ENCODE data around the gene GLI3. TPM values are rescaled to one million over a fixed set of nuclear protein-coding genes. Genes with fewer than 3 reads are reported as not detected.

GLI3 gene
- total RNA-seq, 1 experiment from 2014 or later, result not detected

- intact Hi-C loops (cut with micrococcal nuclease; ENCODE audit: unreplicated experiment), result no loop called here
- peaks cover 98% of the 10 kb centered on the region for H3K27me3 ChIP-seq (ENCODE audit: insufficient read depth, low read depth)
- ChIA-PET POLR2A (ENCODE audit: unreplicated experiment) (no interaction called here), CTCF (no interaction called here)
- H3F3A ChIP-seq (ENCODE audit: insufficient read depth, low read depth), result no peaks in the 10 kb centered on the region
- no peak for DNase-seq
- no TSS peak for BruUV-seq (replicated peaks)
- no peaks in the 10 kb centered on the region for H3K9me3 ChIP-seq (ENCODE audit: insufficient read depth, low read depth)
- H3K9me2 ChIP-seq (ENCODE audit: insufficient read depth), result no peaks in the 10 kb centered on the region
- H3K4me3 ChIP-seq, result no peak overlapping the region
- H3K79me2 ChIP-seq (ENCODE audit: low read depth), result no peaks in the 10 kb centered on the region
- no peak overlapping the region for H3K4me2 ChIP-seq
- H4K20me1 ChIP-seq (ENCODE audit: insufficient read depth), result no peaks in the 10 kb centered on the region
- H3K4me1 ChIP-seq (replicated peaks; ENCODE audit: insufficient read depth), result no peaks in the 10 kb centered on the region
- H3K27ac ChIP-seq, result no peak overlapping the region
- no peak for TF ChIP-seq CTCF (conservative IDR thresholded peaks at IDR 0.05)
- TF ChIP-seq EZH2 (IDR thresholded peaks at IDR 0.05; ENCODE audit: low read depth), result no peak
- H2AFZ ChIP-seq, result no peak overlapping the region
- H3K36me3 ChIP-seq (ENCODE audit: low read depth), result no peaks in the 10 kb centered on the region
Measured at GRCh38 chr7:42076870-42077269, 160.1 kb downstream of the GLI3 start.

- H3K36me3 ChIP-seq (ENCODE audit: low read depth), result no peaks in the 10 kb centered on the region
- no peaks in the 10 kb centered on the region for H3K9me2 ChIP-seq (ENCODE audit: insufficient read depth)
- no peaks in the 10 kb centered on the region; the same call in 1 of the 2 replicates for H3K9me3 ChIP-seq (ENCODE audit: insufficient read depth, low read depth)
- CTCF ChIA-PET, result no interaction called here
- H2AFZ ChIP-seq, result no peak overlapping the region
- POLR2A ChIA-PET (ENCODE audit: unreplicated experiment), result no interaction called here
- no TSS peak for BruUV-seq (replicated peaks)
- DNase-seq, result no peak
- no peak overlapping the region for H3K27ac ChIP-seq
- no peak overlapping the region for H3K4me3 ChIP-seq
- no peak overlapping the region for H3K4me2 ChIP-seq
- H3F3A ChIP-seq (ENCODE audit: insufficient read depth, low read depth), result no peaks in the 10 kb centered on the region
- intact Hi-C loops (cut with micrococcal nuclease; ENCODE audit: unreplicated experiment), result no loop called here
- TF ChIP-seq CTCF (conservative IDR thresholded peaks at IDR 0.05) (no peak), EZH2 (IDR thresholded peaks at IDR 0.05; ENCODE audit: low read depth) (no peak)
- H4K20me1 ChIP-seq (ENCODE audit: insufficient read depth), result no peaks in the 10 kb centered on the region
- H3K27me3 ChIP-seq (ENCODE audit: insufficient read depth, low read depth), result peaks cover 86% of the 10 kb centered on the region
- no peaks in the 10 kb centered on the region for H3K79me2 ChIP-seq (ENCODE audit: low read depth)
- H3K4me1 ChIP-seq (replicated peaks; ENCODE audit: insufficient read depth), result no peaks in the 10 kb centered on the region
Measured at GRCh38 chr7:42075418-42075817, 161.6 kb downstream of the GLI3 start.

- H3K4me2 ChIP-seq, result no peak overlapping the region
- TF ChIP-seq CTCF (conservative IDR thresholded peaks at IDR 0.05) (no peak), EZH2 (IDR thresholded peaks at IDR 0.05; ENCODE audit: low read depth) (no peak)
- H3K27me3 ChIP-seq (ENCODE audit: insufficient read depth, low read depth), result peaks cover 82% of the 10 kb centered on the region
- no peak for DNase-seq
- H3K9me3 ChIP-seq (ENCODE audit: insufficient read depth, low read depth), result no peaks in the 10 kb centered on the region; the same call in 1 of the 2 replicates
- no peak overlapping the region for H3K4me3 ChIP-seq
- CTCF ChIA-PET, result no interaction called here
- intact Hi-C loops (cut with micrococcal nuclease; ENCODE audit: unreplicated experiment), result no loop called here
- BruUV-seq (replicated peaks), result no TSS peak
- no peaks in the 10 kb centered on the region for H3F3A ChIP-seq (ENCODE audit: insufficient read depth, low read depth)
- no peak overlapping the region for H3K27ac ChIP-seq
- H3K79me2 ChIP-seq (ENCODE audit: low read depth), result no peaks in the 10 kb centered on the region
- no peaks in the 10 kb centered on the region for H3K4me1 ChIP-seq (replicated peaks; ENCODE audit: insufficient read depth)
- H3K36me3 ChIP-seq (ENCODE audit: low read depth), result no peaks in the 10 kb centered on the region
- H2AFZ ChIP-seq, result no peak overlapping the region
- no peaks in the 10 kb centered on the region for H3K9me2 ChIP-seq (ENCODE audit: insufficient read depth)
- no peaks in the 10 kb centered on the region for H4K20me1 ChIP-seq (ENCODE audit: insufficient read depth)
- POLR2A ChIA-PET (ENCODE audit: unreplicated experiment), result no interaction called here
Measured at GRCh38 chr7:42074076-42074475, 162.9 kb downstream of the GLI3 start.
